Measurements from ENCODE around the gene CENPU.

The CENPU gene

GRCh38 chr4:184752496-184753275, 18.8 kb upstream of the CENPU start:
- H3K4me3 ChIP-seq (replicated peaks; ENCODE audit: low read depth, low read length): no peak overlapping the region
- DNase-seq (ENCODE audit: extremely low read depth, low read depth): no peak
- TF ChIP-seq CTCF (IDR thresholded peaks at IDR 0.05; ENCODE audit: low read depth, low read length, missing control alignments): no peak

- no peak for TF ChIP-seq CTCF (IDR thresholded peaks at IDR 0.05; ENCODE audit: low read depth, low read length, missing control alignments)
- no peak overlapping the region for H3K4me3 ChIP-seq (replicated peaks; ENCODE audit: low read depth, low read length)
- no peak for DNase-seq (ENCODE audit: extremely low read depth, low read depth)
Observed at GRCh38 chr4:184751585-184751956, 17.7 kb upstream of the CENPU start.

- TF ChIP-seq CTCF (IDR thresholded peaks at IDR 0.05; ENCODE audit: low read depth, low read length, missing control alignments): no peak
Observed at GRCh38 chr4:184750926-184751584, 17.2 kb upstream of the CENPU start.

GRCh38 chr4:184748251-184748652, 14.4 kb upstream of the CENPU start:
- TF ChIP-seq CTCF (IDR thresholded peaks at IDR 0.05; ENCODE audit: low read depth, low read length, missing control alignments): no peak
- no peak overlapping the region for H3K4me3 ChIP-seq (replicated peaks; ENCODE audit: low read depth, low read length)
- DNase-seq (ENCODE audit: extremely low read depth, low read depth): no peak

More at GRCh38 chr4:184750926-184751584, 17.2 kb upstream of the CENPU start:
- no peak for DNase-seq (ENCODE audit: extremely low read depth, low read depth)
- no peak overlapping the region for H3K4me3 ChIP-seq (replicated peaks; ENCODE audit: low read depth, low read length)

- no peak for TF ChIP-seq CTCF (IDR thresholded peaks at IDR 0.05; ENCODE audit: low read depth, low read length, missing control alignments)
- DNase-seq (ENCODE audit: extremely low read depth, low read depth): no peak
- no peak overlapping the region for H3K4me3 ChIP-seq (replicated peaks; ENCODE audit: low read depth, low read length)
Observed at GRCh38 chr4:184747034-184747830, 13.3 kb upstream of the CENPU start.

GRCh38 chr4:184745831-184746795, 12.2 kb upstream of the CENPU start:
- TF ChIP-seq CTCF (IDR thresholded peaks at IDR 0.05; ENCODE audit: low read depth, low read length, missing control alignments): peak; percentile 77
- peak; percentile 55 for DNase-seq (ENCODE audit: extremely low read depth, low read depth)
- H3K4me3 ChIP-seq (replicated peaks; ENCODE audit: low read depth, low read length): no peak overlapping the region

Data from HFF-Myc (cell line).